Measurements from ENCODE around the gene ZDHHC8.

ZDHHC8 gene

GRCh38 chr22:20156042-20156389, 24.4 kb downstream of the ZDHHC8 start:
- H2AFZ ChIP-seq (ENCODE audit: low read depth, low read length), result no peak overlapping the region
- H3K4me2 ChIP-seq (ENCODE audit: low read length), result no peak overlapping the region
- no peak for TF ChIP-seq CTCF (IDR thresholded peaks at IDR 0.05; ENCODE audit: low read depth, low read length)
- TF ChIP-seq EZH2phosphoT487 (IDR thresholded peaks at IDR 0.05; ENCODE audit: low read depth), result no peak
- peaks cover 21% of the 10 kb centered on the region for H3K27me3 ChIP-seq (ENCODE audit: low read depth, low read length)
- H3K27ac ChIP-seq (ENCODE audit: low read length), result no peak overlapping the region
- H3K4me1 ChIP-seq (ENCODE audit: low read length), result no peaks in the 10 kb centered on the region
- H3K79me2 ChIP-seq (ENCODE audit: low read length), result no peaks in the 10 kb centered on the region
- H3K36me3 ChIP-seq (replicated peaks; ENCODE audit: low read depth, low read length), result no peaks in the 10 kb centered on the region
- H4K20me1 ChIP-seq (ENCODE audit: insufficient read depth, low read length), result no peaks in the 10 kb centered on the region
- H3K9ac ChIP-seq (ENCODE audit: low read length), result no peak overlapping the region
- H3K4me3 ChIP-seq (ENCODE audit: low read length), result no peak overlapping the region
- H3K9me3 ChIP-seq (ENCODE audit: insufficient read depth, low read length), result no peaks in the 10 kb centered on the region

GRCh38 chr22:20156611-20157429, 25.2 kb downstream of the ZDHHC8 start:
- Histone ChIP-seq H3K27me3 (ENCODE audit: low read depth, low read length) (peaks cover 21% of the 10 kb centered on the region), H4K20me1 (ENCODE audit: insufficient read depth, low read length) (no peaks in the 10 kb centered on the region), H3K9me3 (ENCODE audit: insufficient read depth, low read length) (no peaks in the 10 kb centered on the region), H3K9ac (ENCODE audit: low read length) (no peak overlapping the region), H3K79me2 (ENCODE audit: low read length) (no peaks in the 10 kb centered on the region), H3K27ac (ENCODE audit: low read length) (no peak overlapping the region), H3K4me2 (ENCODE audit: low read length) (peak overlapping the region; percentile 33; the same call in 1 of the 2 replicates), H3K36me3 (replicated peaks; ENCODE audit: low read depth, low read length) (no peaks in the 10 kb centered on the region), H2AFZ (ENCODE audit: low read depth, low read length) (no peak overlapping the region), H3K4me3 (ENCODE audit: low read length) (no peak overlapping the region), H3K4me1 (ENCODE audit: low read length) (no peaks in the 10 kb centered on the region)
- TF ChIP-seq CTCF (IDR thresholded peaks at IDR 0.05; ENCODE audit: low read depth, low read length), result peak; percentile 97
- no peak for TF ChIP-seq EZH2phosphoT487 (IDR thresholded peaks at IDR 0.05; ENCODE audit: low read depth)

- Histone ChIP-seq H2AFZ (ENCODE audit: low read depth, low read length) (no peak overlapping the region), H3K4me2 (ENCODE audit: low read length) (no peak overlapping the region), H3K9me3 (ENCODE audit: insufficient read depth, low read length) (no peaks in the 10 kb centered on the region), H4K20me1 (ENCODE audit: insufficient read depth, low read length) (no peaks in the 10 kb centered on the region), H3K27ac (ENCODE audit: low read length) (no peak overlapping the region), H3K79me2 (ENCODE audit: low read length) (no peaks in the 10 kb centered on the region), H3K27me3 (ENCODE audit: low read depth, low read length) (peaks cover 21% of the 10 kb centered on the region), H3K9ac (ENCODE audit: low read length) (no peak overlapping the region), H3K4me3 (ENCODE audit: low read length) (no peak overlapping the region), H3K36me3 (replicated peaks; ENCODE audit: low read depth, low read length) (no peaks in the 10 kb centered on the region), H3K4me1 (ENCODE audit: low read length) (no peaks in the 10 kb centered on the region)
- no peak for TF ChIP-seq EZH2phosphoT487 (IDR thresholded peaks at IDR 0.05; ENCODE audit: low read depth)
Observed at GRCh38 chr22:20157430-20158183, 26.0 kb downstream of the ZDHHC8 start.

GRCh38 chr22:20158391-20159036, 26.9 kb downstream of the ZDHHC8 start:
- Histone ChIP-seq H4K20me1 (ENCODE audit: insufficient read depth, low read length) (no peaks in the 10 kb centered on the region), H3K27me3 (ENCODE audit: low read depth, low read length) (peaks cover 21% of the 10 kb centered on the region), H3K4me1 (ENCODE audit: low read length) (no peaks in the 10 kb centered on the region), H2AFZ (ENCODE audit: low read depth, low read length) (no peak overlapping the region), H3K9ac (ENCODE audit: low read length) (no peak overlapping the region), H3K4me3 (ENCODE audit: low read length) (no peak overlapping the region), H3K4me2 (ENCODE audit: low read length) (no peak overlapping the region), H3K9me3 (ENCODE audit: insufficient read depth, low read length) (no peaks in the 10 kb centered on the region), H3K36me3 (replicated peaks; ENCODE audit: low read depth, low read length) (no peaks in the 10 kb centered on the region), H3K27ac (ENCODE audit: low read length) (no peak overlapping the region), H3K79me2 (ENCODE audit: low read length) (no peaks in the 10 kb centered on the region)
- TF ChIP-seq EZH2phosphoT487 (IDR thresholded peaks at IDR 0.05; ENCODE audit: low read depth) (no peak), CTCF (IDR thresholded peaks at IDR 0.05; ENCODE audit: low read depth, low read length) (no peak)

All from OCI-LY3 (cell line).